Prostate gland (tissue), 2 donors: ENCODE results near the gene TCF7. TPM values are rescaled to one million over a fixed set of nuclear protein-coding genes. Genes with fewer than 3 reads are reported as not detected.

ENCODE experiments used
- DNase-seq: peaks from one replicate; pipeline ENCODE4 v3.0.0-alpha.2; 2019; ENCODE audit warnings: low spot score
- H3K27ac ChIP-seq, 2 donors: fragments of 200-600 bp; sonication (generic); 2 replicates each; pipeline ENCODE4 v1.5.1; 2017 to 2019
- H3K27me3 ChIP-seq: fragments of 200-600 bp; sonication (generic); replicated peaks from 2 replicates; pipeline ENCODE4 v1.5.1; 2019; ENCODE audit not compliant: insufficient read depth
- H3K36me3 ChIP-seq, 2 donors: fragments of 200-600 bp; sonication (generic); 1 replicate in 1 of 2; 2 replicates in 1 of 2; pipeline versions ENCODE4 v1.5.1 to v1.8.1; 2017 to 2019
- H3K4me1 ChIP-seq: fragments of 200-600 bp; sonication (generic); replicated peaks from 2 replicates; pipeline ENCODE4 v1.5.1; 2019
- H3K4me3 ChIP-seq, 2 donors: fragments of 200-600 bp; sonication (generic); 2 replicates each; pipeline ENCODE4 v1.5.1; 2017 to 2019
- H3K9me3 ChIP-seq: fragments of 200-600 bp; sonication (generic); 2 replicates; pipeline ENCODE4 v1.5.1; 2017
- POLR2A ChIP-seq: fragments of 450-650 bp; IDR thresholded peaks from one replicate; pipeline ENCODE4 v1.6.1; 2016; ENCODE audit warnings: antibody characterized with exemption, mild to moderate bottlenecking
- POLR2AphosphoS5 ChIP-seq: sonication (generic); formaldehyde crosslinking; IDR thresholded peaks from one replicate; pipeline ENCODE4 v1.6.1; 2017; ENCODE audit warnings: antibody characterized with exemption
- WGBS: methylation state at CpG from one replicate; pipeline ENCODE4 v1.1.5; 2018; 5-methylcytosine and 5-hydroxymethylcytosine counted together
- intact Hi-C: fragments of 100-400 bp; cut with DNase I; formaldehyde crosslinking; loops from one replicate; pipeline ENCODE4 v1.14.2; 2022
- total RNA-seq, 2 donors: library from RNA; depleted of rRNA; stranded (reverse); fragments of >200 nt; gene quantifications; one replicate each; pipeline ENCODE4 v1.1.0, GENCODE V29; 2016
- TF ChIP-seq, protein P1 (sequence below), 4 experiments: fragments of 200-600 bp in 2 of 4; fragments of 450-650 bp in 2 of 4; sonication (generic) in 2 of 4; IDR thresholded peaks; 1 replicate in 3 of 4; 2 replicates in 1 of 4; pipeline ENCODE4 v1.5.1; 2016 to 2019; ENCODE audit warnings: antibody characterized with exemption in 4 of 4, mild to moderate bottlenecking in 2 of 4, moderate library complexity in 2 of 4

Gene TCF7
- total RNA-seq, 2 donors from 2014 or later, result 8.1 to 9.8 TPM

DNA sequence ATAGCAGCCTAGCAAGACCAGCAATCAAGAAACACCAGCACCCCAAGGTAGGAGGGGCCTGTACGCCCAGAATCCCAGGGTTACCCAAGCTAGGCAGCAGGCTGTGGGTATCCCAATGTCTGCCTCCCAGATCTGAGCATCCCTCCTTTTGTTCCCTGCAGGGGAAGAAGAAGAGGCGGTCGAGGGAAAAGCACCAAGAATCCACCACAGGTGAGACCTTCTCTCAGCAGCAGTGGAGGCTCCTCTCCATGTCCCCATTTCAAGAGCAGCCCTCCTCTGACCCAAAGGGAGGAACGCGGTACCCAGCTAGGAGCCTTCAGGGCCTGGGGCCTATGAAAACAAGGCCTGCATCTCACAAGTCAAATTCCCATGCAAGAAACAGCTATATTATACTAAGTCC lies 28.9 kb downstream of the TCF7 start:
- H3K27ac ChIP-seq, result no peak overlapping the region
- intact Hi-C loops, result loop anchor here (5.0 kb wide), 1 partner anchor 41 kb away; no protein-coding TSS in a partner anchor
- no peaks in the 10 kb centered on the region for H3K27me3 ChIP-seq
- no peaks in the 10 kb centered on the region for H3K9me3 ChIP-seq
- H3K4me1 ChIP-seq, result no peaks in the 10 kb centered on the region
- 94% methylated on average over 5 of the region's 5 CpGs for WGBS
- H3K4me3 ChIP-seq, result no peak overlapping the region
- TF ChIP-seq POLR2AphosphoS5 (no peak), POLR2A (no peak)
- H3K36me3 ChIP-seq, result peaks cover 0 to 6% of the 10 kb centered on the region in 2 donors
- DNase-seq, result no peak

DNA sequence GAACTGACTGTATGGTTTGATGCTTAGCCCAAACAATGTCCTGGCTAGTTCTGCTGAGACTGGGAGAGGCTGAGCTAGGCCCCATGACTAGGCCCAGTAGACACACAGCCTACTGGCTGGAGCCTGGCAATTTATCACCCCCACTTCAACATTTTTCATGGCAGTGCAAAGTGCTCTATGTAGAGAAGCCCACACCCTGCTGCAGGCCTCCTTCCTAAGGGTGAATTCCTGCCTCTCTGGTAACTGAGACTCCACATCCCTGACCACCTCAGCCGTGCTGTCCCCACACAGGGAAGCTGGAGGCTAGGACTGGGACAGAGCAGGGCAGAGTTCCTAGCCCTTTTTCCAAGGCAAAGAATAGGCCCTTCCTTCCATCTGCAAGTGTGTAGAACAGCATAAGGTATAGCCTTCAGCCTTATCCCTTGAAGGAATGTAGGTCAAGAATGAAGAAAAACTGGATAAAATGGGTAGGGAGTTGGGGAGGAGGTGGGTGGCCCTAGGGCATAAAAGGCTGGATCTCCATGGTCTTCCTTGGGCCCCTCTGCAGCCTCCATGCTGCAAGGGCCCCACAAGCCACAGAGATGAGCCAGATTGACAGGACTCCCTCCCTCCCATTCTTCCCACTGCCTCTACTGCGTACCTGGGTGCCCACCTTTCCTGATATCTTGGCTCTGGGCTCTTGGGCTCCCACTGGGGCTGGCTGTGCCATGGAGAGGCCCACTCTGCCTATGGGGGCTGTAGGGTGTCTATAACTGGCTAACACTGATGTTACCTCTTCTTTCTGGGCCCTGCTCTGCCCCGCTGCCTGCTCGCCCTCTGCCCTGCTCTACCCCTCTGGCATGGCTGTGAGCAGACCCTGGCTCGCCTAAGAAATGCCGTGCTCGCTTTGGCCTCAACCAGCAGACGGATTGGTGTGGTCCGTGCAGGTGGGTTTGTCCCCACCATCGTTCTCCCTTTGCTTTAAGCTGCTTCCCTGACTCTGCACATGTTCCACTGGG lies 29.8 kb downstream of the TCF7 start:
- TF ChIP-seq, protein P1, sequence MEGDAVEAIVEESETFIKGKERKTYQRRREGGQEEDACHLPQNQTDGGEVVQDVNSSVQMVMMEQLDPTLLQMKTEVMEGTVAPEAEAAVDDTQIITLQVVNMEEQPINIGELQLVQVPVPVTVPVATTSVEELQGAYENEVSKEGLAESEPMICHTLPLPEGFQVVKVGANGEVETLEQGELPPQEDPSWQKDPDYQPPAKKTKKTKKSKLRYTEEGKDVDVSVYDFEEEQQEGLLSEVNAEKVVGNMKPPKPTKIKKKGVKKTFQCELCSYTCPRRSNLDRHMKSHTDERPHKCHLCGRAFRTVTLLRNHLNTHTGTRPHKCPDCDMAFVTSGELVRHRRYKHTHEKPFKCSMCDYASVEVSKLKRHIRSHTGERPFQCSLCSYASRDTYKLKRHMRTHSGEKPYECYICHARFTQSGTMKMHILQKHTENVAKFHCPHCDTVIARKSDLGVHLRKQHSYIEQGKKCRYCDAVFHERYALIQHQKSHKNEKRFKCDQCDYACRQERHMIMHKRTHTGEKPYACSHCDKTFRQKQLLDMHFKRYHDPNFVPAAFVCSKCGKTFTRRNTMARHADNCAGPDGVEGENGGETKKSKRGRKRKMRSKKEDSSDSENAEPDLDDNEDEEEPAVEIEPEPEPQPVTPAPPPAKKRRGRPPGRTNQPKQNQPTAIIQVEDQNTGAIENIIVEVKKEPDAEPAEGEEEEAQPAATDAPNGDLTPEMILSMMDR (IDR thresholded peaks at IDR 0.05), result no peak
- no peak for TF ChIP-seq POLR2A
- TF ChIP-seq POLR2AphosphoS5, result no peak
- DNase-seq, result no peak
- intact Hi-C loops, result loop anchor here (5.0 kb wide), 1 partner anchor 42 kb away; no protein-coding TSS in a partner anchor
- no peak overlapping the region for H3K27ac ChIP-seq
- no peak overlapping the region for H3K4me3 ChIP-seq
- peaks cover 0 to 6% of the 10 kb centered on the region in 2 donors for H3K36me3 ChIP-seq
- H3K4me1 ChIP-seq, result no peaks in the 10 kb centered on the region
- H3K9me3 ChIP-seq, result no peaks in the 10 kb centered on the region
- 91% methylated on average over 10 of the region's 10 CpGs for WGBS
- H3K27me3 ChIP-seq, result no peaks in the 10 kb centered on the region

DNA sequence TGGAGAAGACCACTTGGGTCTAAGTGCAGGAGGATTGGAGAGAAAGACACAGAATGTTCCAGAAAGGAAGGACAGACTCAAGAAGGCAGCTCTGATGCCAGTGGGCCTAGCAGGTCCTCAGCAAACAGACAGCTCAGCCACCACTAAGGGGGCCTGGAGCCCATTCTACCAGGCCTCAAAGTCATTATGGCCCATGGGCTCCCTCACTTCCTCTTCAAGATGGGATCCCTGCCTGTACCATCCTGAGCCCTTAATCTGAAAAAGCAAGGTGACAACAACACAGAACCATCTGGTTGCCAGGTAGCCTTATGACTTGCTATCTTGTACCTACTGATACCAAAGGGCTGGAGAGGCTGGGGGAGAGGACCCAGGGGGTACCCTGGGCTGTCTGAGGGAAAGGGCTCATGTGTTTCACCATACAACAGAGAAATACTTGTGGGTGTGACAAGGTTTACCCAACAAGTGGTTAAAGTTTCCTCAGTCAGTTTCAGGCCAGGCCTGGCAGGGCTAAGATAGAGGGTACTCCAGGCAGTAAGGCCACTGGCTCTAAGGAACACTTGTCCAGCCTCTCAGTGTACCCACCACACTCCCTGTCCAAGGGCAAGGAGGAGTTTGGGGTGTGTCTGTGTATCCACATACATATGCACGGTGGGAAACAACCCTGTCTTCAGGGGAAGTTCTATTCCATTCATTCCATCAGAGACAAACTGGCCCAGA lies 30.7 kb downstream of the TCF7 start:
- TF ChIP-seq, protein P1 (IDR thresholded peaks at IDR 0.05), result no peak
- TF ChIP-seq POLR2AphosphoS5, result no peak
- no peak for TF ChIP-seq POLR2A
- H3K4me3 ChIP-seq, result no peak overlapping the region
- peaks cover 0 to 6% of the 10 kb centered on the region in 2 donors for H3K36me3 ChIP-seq
- intact Hi-C loops, result no loop called here
- WGBS, result 29% methylated on average over 1 of the region's 1 CpG
- peaks cover 3% of the 10 kb centered on the region for H3K4me1 ChIP-seq
- no peaks in the 10 kb centered on the region for H3K27me3 ChIP-seq
- no peak for DNase-seq
- no peak overlapping the region for H3K27ac ChIP-seq
- no peaks in the 10 kb centered on the region for H3K9me3 ChIP-seq

GRCh38 chr5:134145779-134146581 lies 31.5 kb downstream of the TCF7 start:
- WGBS, result 88% methylated on average over 13 of the region's 13 CpGs
- Histone ChIP-seq H3K36me3 (peaks cover 0 to 6% of the 10 kb centered on the region in 2 donors), H3K27me3 (no peaks in the 10 kb centered on the region), H3K9me3 (no peaks in the 10 kb centered on the region), H3K4me1 (peaks cover 7% of the 10 kb centered on the region), H3K4me3 (no peak overlapping the region), H3K27ac (no peak overlapping the region)
- intact Hi-C loops, result loop anchor here (2.0 kb wide), 1 partner anchor 105 kb away; no protein-coding TSS in a partner anchor
- TF ChIP-seq, protein P1 (IDR thresholded peaks at IDR 0.05), result peak; percentile 88 to 93 (median 90)
- TF ChIP-seq POLR2A, result no peak
- DNase-seq, result peak; percentile 74
